ENCODE measurements around the gene ABAT.

The ABAT gene

GRCh38 chr16:8649829-8650554 is 24.4 kb upstream of the ABAT start:
- no peak for DNase-seq (ENCODE audit: low spot score)

GRCh38 chr16:8651958-8652357 is 22.5 kb upstream of the ABAT start:
- DNase-seq (ENCODE audit: low spot score), result peak; percentile 63

GRCh38 chr16:8655184-8655717 is 19.2 kb upstream of the ABAT start:
- no peak for DNase-seq (ENCODE audit: low spot score)

GRCh38 chr16:8656376-8656775 is 18.0 kb upstream of the ABAT start:
- DNase-seq (ENCODE audit: low spot score), result no peak

- DNase-seq (ENCODE audit: low spot score), result peak; percentile 63
Measured at GRCh38 chr16:8660841-8661301, 13.5 kb upstream of the ABAT start.

GRCh38 chr16:8661703-8662102 is 12.7 kb upstream of the ABAT start:
- no peak for DNase-seq (ENCODE audit: low spot score)

GRCh38 chr16:8663192-8664089 is 11.0 kb upstream of the ABAT start:
- no peak for DNase-seq (ENCODE audit: low spot score)

- no peak for DNase-seq (ENCODE audit: low spot score)
Measured at GRCh38 chr16:8665529-8665928, 8.9 kb upstream of the ABAT start.

- no peak for DNase-seq (ENCODE audit: low spot score)
Measured at GRCh38 chr16:8667492-8667891, 6.9 kb upstream of the ABAT start.

GRCh38 chr16:8668113-8668512 is 6.3 kb upstream of the ABAT start:
- DNase-seq (ENCODE audit: low spot score), result no peak

- no peak for DNase-seq (ENCODE audit: low spot score)
Measured at GRCh38 chr16:8669481-8669880, 4.9 kb upstream of the ABAT start.

- DNase-seq (ENCODE audit: low spot score), result no peak
Measured at GRCh38 chr16:8670014-8670560, 4.3 kb upstream of the ABAT start.

- DNase-seq (ENCODE audit: low spot score), result no peak
Measured at GRCh38 chr16:8673611-8674412, 605 bp upstream of the ABAT start.

GRCh38 chr16:8675183-8676159 is 1.1 kb downstream of the ABAT start:
- DNase-seq (ENCODE audit: low spot score), result no peak

GRCh38 chr16:8676160-8676547 is 1.7 kb downstream of the ABAT start:
- DNase-seq (ENCODE audit: low spot score), result no peak

- no peak for DNase-seq (ENCODE audit: low spot score)
Measured at GRCh38 chr16:8676737-8677375, 2.4 kb downstream of the ABAT start.

GRCh38 chr16:8677481-8677880 is 3.1 kb downstream of the ABAT start:
- DNase-seq (ENCODE audit: low spot score), result no peak

GRCh38 chr16:8678068-8678927 is 3.9 kb downstream of the ABAT start:
- peak; percentile 55 for DNase-seq (ENCODE audit: low spot score)

GRCh38 chr16:8679151-8679550 is 4.7 kb downstream of the ABAT start:
- DNase-seq (ENCODE audit: low spot score), result no peak

Measured in AG08396 (cell line).